Gastroesophageal sphincter (tissue), 4 donors: ENCODE results near the gene ZNF300. TPM values are rescaled to one million over a fixed set of nuclear protein-coding genes. Genes with fewer than 3 reads are reported as not detected.

Experiments used
- ATAC-seq: fragments of 150-250 bp; one replicate; pipeline ENCODE4 v1.9.1; 2016; ENCODE audit warnings: mild to moderate bottlenecking, moderate library complexity
- H3K27ac ChIP-seq, 4 donors: fragments of 200-600 bp; sonication (generic) in 3 of 4; 1 replicate in 3 of 4; 2 replicates in 1 of 4; pipeline ENCODE4 v1.5.1; 2016 to 2019
- H3K27me3 ChIP-seq: fragments of 200-600 bp; sonication (generic); one replicate; pipeline ENCODE4 v1.5.1; 2019
- H3K36me3 ChIP-seq, 2 donors: fragments of 200-600 bp; sonication (generic); one replicate each; pipeline ENCODE4 v1.5.1; 2019; ENCODE audit warnings: control low read depth in 1 of 2
- H3K4me1 ChIP-seq, 3 donors: fragments of 200-600 bp; sonication (generic); 1 replicate in 2 of 3; 2 replicates in 1 of 3; pipeline ENCODE4 v1.5.1; 2016 to 2019; ENCODE audit warnings: control low read depth in 2 of 3
- H3K4me3 ChIP-seq, 2 donors: fragments of 200-600 bp; sonication (generic); one replicate each; pipeline ENCODE4 v1.5.1; 2019; ENCODE audit warnings: mild to moderate bottlenecking in 1 of 2, moderate library complexity in 1 of 2
- H3K9me3 ChIP-seq, 3 donors: fragments of 200-600 bp; sonication (generic); one replicate each; pipeline ENCODE4 v1.5.1; 2017 to 2019; ENCODE audit warnings: control low read depth in 2 of 3
- EP300 ChIP-seq: sonication (generic); formaldehyde crosslinking; IDR thresholded peaks from one replicate; pipeline ENCODE4 v1.6.1; 2017; ENCODE audit warnings: antibody characterized with exemption, mild to moderate bottlenecking
- POLR2A ChIP-seq, 2 donors: fragments of 450-650 bp; IDR thresholded peaks; one replicate each; pipeline ENCODE4 v1.6.1; 2017; ENCODE audit warnings: antibody characterized with exemption in 2 of 2, mild to moderate bottlenecking in 2 of 2, moderate library complexity in 1 of 2
- POLR2AphosphoS5 ChIP-seq: sonication (generic); formaldehyde crosslinking; IDR thresholded peaks from one replicate; pipeline ENCODE4 v1.6.1; 2017; ENCODE audit warnings: antibody characterized with exemption
- WGBS, 2 donors: methylation state at CpG; one replicate each; pipeline ENCODE4 v1.1.5; 2018; ENCODE audit warnings: low coverage in 1 of 2; 5-methylcytosine and 5-hydroxymethylcytosine counted together
- total RNA-seq, 4 donors: library from RNA; depleted of rRNA; stranded (reverse); fragments of >200 nt; gene quantifications; one replicate each; pipeline ENCODE4 v1.1.0, GENCODE V29; 2016
- TF ChIP-seq, protein P1 (sequence below), 4 experiments: fragments of 200-600 bp in 2 of 4; fragments of 450-650 bp in 2 of 4; sonication (generic) in 1 of 4; IDR thresholded peaks; one replicate each; pipeline ENCODE4 v1.5.1; 2017 to 2019; ENCODE audit warnings: antibody characterized with exemption in 4 of 4, mild to moderate bottlenecking in 2 of 4, moderate library complexity in 2 of 4

Gene ZNF300
- total RNA-seq, 4 donors from 2014 or later, result 1.7 to 6.5 (median 2.8) TPM

- Histone ChIP-seq H3K9me3 (peaks cover 0 to 97% (median 2%) of the 10 kb centered on the region in 3 donors), H3K27me3 (no peaks in the 10 kb centered on the region), H3K4me1 (peaks cover 0 to 3% (median 0%) of the 10 kb centered on the region in 3 donors), H3K36me3 (peaks cover 7 to 38% of the 10 kb centered on the region in 2 donors), H3K4me3 (peak overlapping the region; percentile 62 to 69), H3K27ac (peak overlapping the region in 1 of 4 donors; percentile 78)
- WGBS, 2 donors, result 73 to 100% methylated on average over 1 of the region's 1 CpG
- TF ChIP-seq POLR2AphosphoS5 (no peak), POLR2A (IDR thresholded peaks at IDR 0.05) (no peak), EP300 (no peak)
- TF ChIP-seq, protein P1, sequence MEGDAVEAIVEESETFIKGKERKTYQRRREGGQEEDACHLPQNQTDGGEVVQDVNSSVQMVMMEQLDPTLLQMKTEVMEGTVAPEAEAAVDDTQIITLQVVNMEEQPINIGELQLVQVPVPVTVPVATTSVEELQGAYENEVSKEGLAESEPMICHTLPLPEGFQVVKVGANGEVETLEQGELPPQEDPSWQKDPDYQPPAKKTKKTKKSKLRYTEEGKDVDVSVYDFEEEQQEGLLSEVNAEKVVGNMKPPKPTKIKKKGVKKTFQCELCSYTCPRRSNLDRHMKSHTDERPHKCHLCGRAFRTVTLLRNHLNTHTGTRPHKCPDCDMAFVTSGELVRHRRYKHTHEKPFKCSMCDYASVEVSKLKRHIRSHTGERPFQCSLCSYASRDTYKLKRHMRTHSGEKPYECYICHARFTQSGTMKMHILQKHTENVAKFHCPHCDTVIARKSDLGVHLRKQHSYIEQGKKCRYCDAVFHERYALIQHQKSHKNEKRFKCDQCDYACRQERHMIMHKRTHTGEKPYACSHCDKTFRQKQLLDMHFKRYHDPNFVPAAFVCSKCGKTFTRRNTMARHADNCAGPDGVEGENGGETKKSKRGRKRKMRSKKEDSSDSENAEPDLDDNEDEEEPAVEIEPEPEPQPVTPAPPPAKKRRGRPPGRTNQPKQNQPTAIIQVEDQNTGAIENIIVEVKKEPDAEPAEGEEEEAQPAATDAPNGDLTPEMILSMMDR (IDR thresholded peaks at IDR 0.05), result no peak
- no peak for ATAC-seq
Observed at GRCh38 chr5:150945486-150945885, 40.7 kb upstream of the ZNF300 start.

GRCh38 chr5:150931368-150931965 lies 26.7 kb upstream of the ZNF300 start:
- H3K4me3 ChIP-seq, result no peak overlapping the region
- peaks cover 26 to 100% (median 29%) of the 10 kb centered on the region in 3 donors for H3K9me3 ChIP-seq
- H3K36me3 ChIP-seq, result peaks cover 8 to 60% of the 10 kb centered on the region in 2 donors
- H3K4me1 ChIP-seq, result no peaks in the 10 kb centered on the region
- no peak for ATAC-seq
- no peaks in the 10 kb centered on the region for H3K27me3 ChIP-seq
- TF ChIP-seq, protein P1 (IDR thresholded peaks at IDR 0.05), result no peak
- no peak overlapping the region for H3K27ac ChIP-seq

GRCh38 chr5:150918613-150919012 lies 13.8 kb upstream of the ZNF300 start:
- no peaks in the 10 kb centered on the region for H3K4me1 ChIP-seq
- WGBS, 2 donors, result 42 to 45% methylated on average over 2 of the region's 2 CpGs
- no peak for ATAC-seq
- H3K4me3 ChIP-seq, result no peak overlapping the region
- H3K27ac ChIP-seq, result no peak overlapping the region
- TF ChIP-seq POLR2AphosphoS5 (no peak), EP300 (no peak), POLR2A (IDR thresholded peaks at IDR 0.05) (no peak)
- TF ChIP-seq, protein P1 (IDR thresholded peaks at IDR 0.05), result no peak
- H3K9me3 ChIP-seq, result peaks cover 0 to 97% (median 2%) of the 10 kb centered on the region in 3 donors
- no peaks in the 10 kb centered on the region for H3K27me3 ChIP-seq
- H3K36me3 ChIP-seq, result no peaks in the 10 kb centered on the region

- no peaks in the 10 kb centered on the region for H3K36me3 ChIP-seq
- no peak for ATAC-seq
- no peaks in the 10 kb centered on the region for H3K27me3 ChIP-seq
- H3K9me3 ChIP-seq, result peaks cover 0 to 88% (median 2%) of the 10 kb centered on the region in 3 donors
- no peak overlapping the region for H3K4me3 ChIP-seq
- H3K27ac ChIP-seq, result no peak overlapping the region
- no peaks in the 10 kb centered on the region for H3K4me1 ChIP-seq
- TF ChIP-seq POLR2AphosphoS5 (no peak), EP300 (no peak), POLR2A (IDR thresholded peaks at IDR 0.05) (no peak)
- TF ChIP-seq, protein P1 (IDR thresholded peaks at IDR 0.05), result no peak
- 78 to 85% methylated on average over 1 of the region's 2 CpGs for WGBS, 2 donors
Observed at GRCh38 chr5:150912312-150912814, 7.6 kb upstream of the ZNF300 start.

GRCh38 chr5:150905312-150905683 lies 518 bp upstream of the ZNF300 start:
- peaks cover 0 to 31% of the 10 kb centered on the region in 2 donors for H3K36me3 ChIP-seq
- WGBS, 2 donors, result 0 to 12% methylated on average over 3 to 4 of the region's 4 CpGs
- TF ChIP-seq POLR2A (IDR thresholded peaks at IDR 0.05) (no peak), POLR2AphosphoS5 (no peak), EP300 (no peak)
- TF ChIP-seq, protein P1 (IDR thresholded peaks at IDR 0.05), result no peak

More at GRCh38 chr5:150905312-150905683, 518 bp upstream of the ZNF300 start:
- Histone ChIP-seq H3K27ac (peak overlapping the region; percentile 25 to 66 (median 60)), H3K9me3 (peaks cover 2 to 74% (median 3%) of the 10 kb centered on the region in 3 donors), H3K4me3 (peak overlapping the region; percentile 37 to 47), H3K27me3 (no peaks in the 10 kb centered on the region), H3K4me1 (peaks cover 0 to 5% (median 0%) of the 10 kb centered on the region in 3 donors)
- no peak for ATAC-seq
